Activated CD4-positive, alpha-beta memory T cell treated with anti-CD3 and anti-CD28 coated beads for 36 hours (primary cell): ENCODE measurements around the gene EPB41L4B. TPM values are rescaled to one million over a fixed set of nuclear protein-coding genes. Genes with fewer than 3 reads are reported as not detected.

Source experiments
- CTCF ChIA-PET: fragments of 350-600 bp; sonication (Branson Sonifier 250); formaldehyde crosslinking; loops from one replicate; lab custom pipeline; 2021; ENCODE audit warnings: antibody characterized with exemption, inconsistent platforms; lab: Charles Lee
- POLR2A ChIA-PET: fragments of 350-600 bp; sonication (Branson Sonifier 250); formaldehyde crosslinking; loops from one replicate; lab custom pipeline; 2021; ENCODE audit warnings: antibody characterized with exemption; lab: Charles Lee
- DNase-seq: peaks from one replicate; pipeline ENCODE4 v3.0.0-alpha.2; 2020
- H3K27ac Mint-ChIP-seq: one replicate; pipeline ENCODE4 v1.8.0; 2021; ENCODE audit warnings: mixed read lengths
- H3K27me3 Mint-ChIP-seq: one replicate; pipeline ENCODE4 v1.8.0; 2021; ENCODE audit warnings: mixed read lengths
- H3K36me3 Mint-ChIP-seq: one replicate; pipeline ENCODE4 v1.8.0; 2021; ENCODE audit warnings: mixed read lengths
- H3K4me1 Mint-ChIP-seq: one replicate; pipeline ENCODE4 v1.8.0; 2021; ENCODE audit warnings: low read depth, mixed read lengths
- H3K4me3 Mint-ChIP-seq: one replicate; pipeline ENCODE4 v1.8.0; 2021; ENCODE audit warnings: mild to moderate bottlenecking, mixed read lengths
- H3K9me3 Mint-ChIP-seq: one replicate; pipeline ENCODE4 v1.8.0; 2021; ENCODE audit warnings: mixed read lengths
- intact Hi-C: fragments of 100-400 bp; cut with micrococcal nuclease; formaldehyde crosslinking; loops from one replicate; pipeline ENCODE4 v1.15.1; 2023
- total RNA-seq, 2 experiments: library from RNA; stranded (reverse); gene quantifications; one replicate each; pipeline ENCODE4 v1.2.3, GENCODE V29; 2021

Gene EPB41L4B
- total RNA-seq, 2 experiments from 2014 or later = 0.17 to 0.21 TPM

DNA sequence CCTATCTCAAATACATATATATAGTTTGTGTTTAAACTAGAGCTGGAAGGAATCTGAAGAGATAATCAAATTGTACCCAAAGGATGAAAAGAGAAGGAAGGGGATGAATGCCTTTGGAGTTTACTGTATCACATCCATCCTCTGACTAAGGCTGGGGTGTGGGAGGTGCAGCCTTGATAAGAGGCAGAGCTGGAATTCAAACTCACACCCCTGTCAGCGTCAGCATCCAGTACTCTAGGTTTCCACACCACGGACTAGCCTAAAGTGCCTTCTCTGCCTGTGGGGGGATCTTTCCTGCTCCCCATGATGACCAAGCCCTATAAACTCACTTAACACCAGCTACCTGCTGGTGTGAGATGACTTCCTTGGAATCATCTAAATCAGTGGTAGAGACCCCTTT, 48.1 kb downstream of the EPB41L4B start:
- Mint-ChIP-seq H3K36me3 (no peaks in the 10 kb centered on the region), H3K27ac (no peak overlapping the region), H3K9me3 (no peaks in the 10 kb centered on the region), H3K4me3 (no peak overlapping the region), H3K4me1 (no peaks in the 10 kb centered on the region), H3K27me3 (peaks cover 6% of the 10 kb centered on the region)
- CTCF ChIA-PET = no interaction called here
- POLR2A ChIA-PET = no interaction called here
- intact Hi-C loops = no loop called here
- DNase-seq = no peak

DNA sequence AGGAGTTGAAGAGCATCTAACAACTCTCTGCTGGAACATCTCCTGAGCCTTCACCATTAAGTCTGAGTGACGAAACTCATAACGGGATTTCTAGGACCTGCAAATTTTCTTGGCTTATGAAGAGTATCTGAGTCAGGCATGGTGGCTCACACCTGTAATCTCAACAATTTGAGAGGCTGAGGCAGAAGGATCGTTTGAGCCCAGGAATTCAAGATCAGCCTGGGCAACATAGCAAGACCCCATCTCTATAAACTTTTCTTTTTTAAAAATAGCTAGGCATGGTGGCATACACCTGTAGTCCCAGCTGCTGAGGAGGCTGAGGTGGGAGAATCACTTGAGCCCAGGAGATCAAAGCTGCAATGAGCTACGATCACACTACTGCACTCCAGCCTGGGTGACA, 48.8 kb downstream of the EPB41L4B start:
- Mint-ChIP-seq H3K27ac (no peak overlapping the region), H3K4me1 (no peaks in the 10 kb centered on the region), H3K9me3 (no peaks in the 10 kb centered on the region), H3K27me3 (peaks cover 2% of the 10 kb centered on the region), H3K36me3 (no peaks in the 10 kb centered on the region), H3K4me3 (no peak overlapping the region)
- intact Hi-C loops = no loop called here
- ChIA-PET CTCF (no interaction called here), POLR2A (no interaction called here)
- no peak for DNase-seq

DNA sequence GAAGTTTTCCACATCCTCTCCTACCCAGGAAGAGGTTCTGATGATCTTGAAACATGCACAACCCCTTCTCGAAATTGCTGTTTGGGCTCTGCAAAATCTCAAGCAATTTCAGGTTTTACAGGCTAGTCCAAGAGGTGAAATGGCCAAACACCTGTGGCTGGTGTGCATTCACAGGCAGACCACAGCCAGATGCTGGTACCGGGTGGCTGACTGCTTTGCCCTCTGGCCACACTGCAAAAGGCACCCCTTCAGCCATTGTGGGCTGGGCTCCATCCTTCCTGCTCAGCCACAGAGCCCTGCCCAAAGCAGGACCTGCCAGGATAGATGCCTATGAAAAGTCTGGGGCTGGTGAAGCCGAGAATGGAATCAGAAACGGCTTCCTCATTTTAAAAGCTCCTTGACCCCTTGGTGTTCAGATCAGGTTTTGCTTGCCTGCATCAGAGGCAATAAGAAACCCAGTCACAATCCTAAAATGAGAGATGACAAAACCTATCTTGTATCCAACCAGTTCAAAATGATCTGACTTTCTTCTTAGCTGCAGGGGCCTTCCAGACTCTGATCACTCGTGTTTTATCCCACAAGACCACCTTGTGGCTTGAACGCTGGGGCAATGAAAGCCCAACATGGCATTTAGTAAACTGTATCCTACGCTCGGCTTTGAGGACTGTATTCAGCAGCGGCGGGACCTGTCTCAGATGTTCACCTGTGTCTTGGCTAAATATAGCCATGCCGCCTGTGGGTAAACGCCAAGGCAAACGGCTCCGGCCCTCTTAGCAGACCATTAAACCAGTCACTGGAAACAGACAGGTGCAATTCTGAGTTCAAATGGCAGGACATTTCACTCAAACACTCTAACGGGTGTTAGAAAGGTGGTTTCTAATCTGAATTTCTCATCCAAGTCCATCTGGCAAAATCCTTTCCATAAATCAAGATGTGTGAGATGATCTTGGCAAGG, 49.6 kb downstream of the EPB41L4B start:
- H3K4me1 Mint-ChIP-seq = no peaks in the 10 kb centered on the region
- ChIA-PET CTCF (no interaction called here), POLR2A (no interaction called here)
- no peaks in the 10 kb centered on the region for H3K9me3 Mint-ChIP-seq
- H3K4me3 Mint-ChIP-seq = no peak overlapping the region
- DNase-seq = no peak
- no peak overlapping the region for H3K27ac Mint-ChIP-seq
- intact Hi-C loops = no loop called here
- H3K27me3 Mint-ChIP-seq = peaks cover 2% of the 10 kb centered on the region
- H3K36me3 Mint-ChIP-seq = no peaks in the 10 kb centered on the region

DNA sequence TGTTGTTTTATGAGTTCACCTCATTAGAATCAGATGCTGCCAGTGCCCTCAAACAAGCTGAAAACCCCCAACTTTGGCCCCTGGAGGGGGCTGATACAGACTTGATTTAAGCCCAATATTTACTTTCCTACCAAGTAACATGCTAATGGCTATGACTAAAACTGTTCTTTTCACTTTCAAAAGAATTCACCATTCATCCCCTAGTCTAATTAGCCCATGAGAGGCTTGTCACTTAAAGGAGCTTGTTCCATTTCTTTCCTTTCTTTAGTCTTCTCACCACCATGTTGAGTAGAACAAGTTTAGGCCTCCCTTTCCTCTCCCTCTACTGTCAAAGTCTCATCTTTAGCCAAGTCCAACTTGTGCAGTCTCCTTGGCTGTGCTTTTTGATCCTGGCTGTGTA, 50.4 kb downstream of the EPB41L4B start:
- H3K4me3 Mint-ChIP-seq = no peak overlapping the region
- no peak for DNase-seq
- intact Hi-C loops = no loop called here
- CTCF ChIA-PET = no interaction called here
- H3K27ac Mint-ChIP-seq = no peak overlapping the region
- H3K9me3 Mint-ChIP-seq = no peaks in the 10 kb centered on the region
- POLR2A ChIA-PET = no interaction called here
- no peaks in the 10 kb centered on the region for H3K27me3 Mint-ChIP-seq
- H3K4me1 Mint-ChIP-seq = no peaks in the 10 kb centered on the region
- no peaks in the 10 kb centered on the region for H3K36me3 Mint-ChIP-seq

DNA sequence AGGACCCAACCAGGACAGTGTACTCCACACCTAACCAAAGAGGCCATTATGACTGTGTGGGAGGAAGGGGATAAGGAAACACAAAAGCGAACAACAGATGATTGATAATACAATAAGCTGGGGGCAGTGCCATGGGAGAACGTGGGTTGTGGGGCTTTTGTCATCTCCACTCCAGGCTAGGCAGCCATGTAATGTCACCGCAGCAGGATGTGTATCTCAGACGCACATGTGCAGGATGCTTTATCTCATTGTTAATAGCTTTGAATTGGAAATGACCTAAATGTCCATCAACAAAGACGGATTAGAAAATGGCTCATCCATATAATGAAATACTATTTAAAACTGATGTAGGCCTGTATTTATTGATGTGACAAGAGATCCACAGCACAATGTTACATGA, 51.0 kb downstream of the EPB41L4B start:
- H3K9me3 Mint-ChIP-seq = no peaks in the 10 kb centered on the region
- CTCF ChIA-PET = no interaction called here

DNA sequence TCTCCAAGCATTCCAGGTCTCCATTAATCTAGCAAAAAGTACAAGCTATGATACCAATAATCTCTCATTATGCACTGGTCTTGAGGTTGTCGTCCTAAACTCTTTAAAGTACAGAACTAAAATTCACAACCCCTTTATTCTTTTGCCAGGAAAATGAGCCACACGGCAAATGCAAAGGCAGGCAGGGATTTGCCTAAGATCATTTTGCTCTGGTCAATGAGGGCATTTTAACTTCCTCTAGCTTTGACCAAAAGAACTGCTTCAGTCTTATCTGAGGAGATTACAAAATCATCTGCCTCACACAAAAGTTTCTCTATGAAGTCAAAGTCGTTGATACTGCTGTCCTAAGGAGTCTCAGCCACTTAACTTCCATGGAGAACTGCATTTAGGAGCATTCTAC, 51.8 kb downstream of the EPB41L4B start:
- ChIA-PET CTCF (no interaction called here), POLR2A (no interaction called here)
- Mint-ChIP-seq H3K27me3 (no peaks in the 10 kb centered on the region), H3K4me1 (no peaks in the 10 kb centered on the region), H3K36me3 (no peaks in the 10 kb centered on the region), H3K27ac (no peak overlapping the region), H3K4me3 (no peak overlapping the region), H3K9me3 (no peaks in the 10 kb centered on the region)
- DNase-seq = no peak
- intact Hi-C loops = no loop called here

More for the DNA sequence above, 51.0 kb downstream of the EPB41L4B start:
- Mint-ChIP-seq H3K36me3 (no peaks in the 10 kb centered on the region), H3K27ac (no peak overlapping the region), H3K4me3 (no peak overlapping the region), H3K27me3 (no peaks in the 10 kb centered on the region), H3K4me1 (no peaks in the 10 kb centered on the region)
- DNase-seq = no peak
- POLR2A ChIA-PET = no interaction called here
- intact Hi-C loops = no loop called here

DNA sequence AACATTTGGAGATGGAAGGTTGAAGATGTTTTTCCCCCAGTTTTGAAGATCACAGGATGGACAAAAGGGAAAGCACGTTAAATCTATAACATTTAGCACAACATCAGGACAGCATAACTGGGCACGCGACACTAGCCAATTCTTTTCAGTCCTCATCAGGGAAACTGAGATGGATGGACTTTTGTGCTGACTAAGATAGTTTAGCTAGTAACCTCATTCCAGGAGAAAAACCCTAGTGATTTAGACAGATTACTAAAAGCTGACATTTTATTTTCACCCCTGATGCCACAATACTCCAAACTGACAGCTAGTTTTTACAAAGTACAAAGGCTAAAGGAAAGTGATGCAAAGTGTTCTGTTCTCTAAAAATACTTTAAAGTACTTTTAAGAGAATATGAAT, 53.3 kb downstream of the EPB41L4B start:
- Mint-ChIP-seq H3K36me3 (no peaks in the 10 kb centered on the region), H3K4me3 (no peak overlapping the region), H3K27me3 (no peaks in the 10 kb centered on the region), H3K27ac (no peak overlapping the region), H3K4me1 (no peaks in the 10 kb centered on the region), H3K9me3 (no peaks in the 10 kb centered on the region)
- intact Hi-C loops = no loop called here
- POLR2A ChIA-PET = no interaction called here
- no peak for DNase-seq
- CTCF ChIA-PET = no interaction called here

DNA sequence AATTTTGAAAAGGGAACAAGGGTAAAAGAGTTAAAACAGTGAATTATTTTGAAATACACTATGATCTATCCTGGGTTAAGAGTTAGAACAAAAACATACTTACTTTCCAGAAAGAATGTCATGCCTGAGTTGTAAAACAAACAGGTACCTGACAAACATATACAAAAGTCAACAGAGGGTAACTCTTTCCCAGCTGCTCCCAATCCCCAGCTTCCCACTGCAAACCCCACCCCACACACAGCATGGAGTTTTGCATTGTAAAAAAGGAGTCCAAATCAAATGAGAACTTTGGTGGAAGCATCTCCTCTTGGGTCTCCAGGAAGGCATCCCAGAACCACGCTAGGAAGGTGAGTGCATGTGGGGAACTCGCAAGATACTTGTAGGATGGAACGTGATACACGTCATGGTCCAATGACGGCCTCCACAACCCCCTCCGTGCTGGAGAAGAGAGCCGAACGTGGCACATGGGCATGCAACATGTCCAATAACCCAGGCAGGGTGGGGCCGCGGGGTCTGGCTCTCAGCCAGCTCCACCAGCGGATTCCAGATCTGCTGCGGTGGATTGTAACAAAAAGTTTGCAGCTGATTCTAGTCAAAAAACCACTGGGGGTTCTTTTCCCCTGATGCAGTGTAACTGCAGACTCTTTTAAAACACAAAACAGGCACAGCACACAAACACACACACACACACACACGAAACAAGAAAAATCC, 55.8 kb downstream of the EPB41L4B start:
- CTCF ChIA-PET = no interaction called here

DNA sequence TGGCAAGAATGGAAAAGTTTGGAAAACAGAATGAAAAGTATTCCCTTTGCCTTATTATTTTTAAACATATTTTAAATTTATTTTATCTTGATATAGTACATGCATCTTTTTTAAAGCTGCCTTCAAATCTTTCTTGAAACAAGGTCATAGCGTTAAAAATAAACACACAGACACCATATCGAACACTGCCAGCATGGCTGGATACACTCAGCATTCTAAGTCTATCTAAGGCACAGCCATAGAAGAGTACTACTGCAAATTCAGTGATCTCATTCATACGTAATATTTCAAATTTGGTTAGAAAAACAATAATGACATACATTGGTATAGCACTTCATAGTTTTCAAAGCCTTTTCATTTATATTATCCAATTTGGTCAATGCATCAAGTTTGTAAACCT, 57.5 kb downstream of the EPB41L4B start:
- no peaks in the 10 kb centered on the region for H3K27me3 Mint-ChIP-seq
- POLR2A ChIA-PET = no interaction called here

More for the DNA sequence above, 55.8 kb downstream of the EPB41L4B start:
- Mint-ChIP-seq H3K27me3 (no peaks in the 10 kb centered on the region), H3K27ac (no peak overlapping the region), H3K36me3 (no peaks in the 10 kb centered on the region), H3K4me3 (no peak overlapping the region), H3K9me3 (no peaks in the 10 kb centered on the region), H3K4me1 (no peaks in the 10 kb centered on the region)
- DNase-seq = no peak
- POLR2A ChIA-PET = no interaction called here
- intact Hi-C loops = no loop called here

DNA sequence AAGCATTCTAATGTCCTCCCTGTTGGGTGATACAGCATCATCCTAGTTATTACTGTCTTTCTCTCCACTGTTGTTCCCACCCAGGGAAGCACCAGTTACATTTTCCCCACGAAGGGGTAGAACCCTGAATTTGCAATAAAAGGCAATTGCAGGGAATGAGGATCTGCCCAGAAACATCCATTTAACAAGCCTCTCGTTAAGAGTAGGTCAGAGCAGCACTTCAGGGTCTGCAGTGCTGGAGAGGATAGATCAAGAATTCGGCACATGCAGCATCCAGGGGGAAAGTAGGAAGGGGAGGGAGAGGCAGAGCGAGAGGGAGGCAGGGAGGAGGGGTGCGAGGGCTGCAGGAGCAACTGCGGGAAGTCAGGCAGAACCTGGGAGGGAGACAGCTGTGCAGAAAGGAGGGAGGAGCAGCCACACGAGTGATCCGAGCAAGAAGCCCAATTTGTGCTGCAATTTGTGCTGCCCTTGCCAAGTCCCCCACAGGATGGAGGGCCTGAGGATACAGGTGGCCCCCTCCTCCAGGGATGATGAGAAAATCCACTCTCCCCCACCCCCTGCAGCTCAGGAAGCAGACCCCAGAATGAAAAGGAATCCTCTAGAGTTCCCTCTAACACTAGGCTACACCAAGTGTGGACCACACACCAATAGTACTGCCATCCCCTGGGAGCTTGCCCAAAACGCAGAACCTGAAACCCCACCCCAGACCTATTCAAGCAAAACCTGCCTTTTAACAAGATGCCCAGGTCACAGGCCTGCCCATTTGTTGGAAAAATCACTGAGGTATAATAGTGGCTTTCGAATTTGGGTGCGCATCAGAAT, 62.2 kb downstream of the EPB41L4B start:
- Mint-ChIP-seq H3K9me3 (no peaks in the 10 kb centered on the region), H3K4me1 (no peaks in the 10 kb centered on the region), H3K27me3 (no peaks in the 10 kb centered on the region), H3K27ac (no peak overlapping the region), H3K4me3 (no peak overlapping the region), H3K36me3 (no peaks in the 10 kb centered on the region)
- DNase-seq = no peak
- intact Hi-C loops = no loop called here
- CTCF ChIA-PET = no interaction called here
- POLR2A ChIA-PET = no interaction called here

More for the DNA sequence above, 57.5 kb downstream of the EPB41L4B start:
- Mint-ChIP-seq H3K27ac (no peak overlapping the region), H3K36me3 (no peaks in the 10 kb centered on the region), H3K4me1 (no peaks in the 10 kb centered on the region), H3K4me3 (no peak overlapping the region), H3K9me3 (no peaks in the 10 kb centered on the region)
- DNase-seq = no peak
- CTCF ChIA-PET = no interaction called here
- intact Hi-C loops = no loop called here

DNA sequence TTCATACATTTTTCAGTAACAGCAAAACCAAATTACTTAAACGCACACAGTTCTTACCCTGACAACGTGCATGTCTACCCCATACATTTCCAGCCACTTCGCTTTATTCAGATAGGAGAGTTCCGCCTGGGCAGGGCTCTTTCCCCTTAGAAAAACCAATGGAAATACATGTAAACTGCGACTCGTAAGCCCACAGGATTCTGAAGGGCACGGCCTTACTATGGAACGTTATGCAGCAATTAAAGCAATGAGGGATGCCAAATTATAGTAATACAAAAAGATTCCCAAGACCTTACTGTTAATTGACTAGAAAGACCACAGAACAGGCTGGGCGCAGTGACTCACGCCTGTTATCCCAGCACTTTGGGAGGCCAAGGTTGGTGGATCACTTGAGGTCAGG, 64.5 kb downstream of the EPB41L4B start:
- H3K9me3 Mint-ChIP-seq = no peaks in the 10 kb centered on the region
- POLR2A ChIA-PET = no interaction called here
- H3K36me3 Mint-ChIP-seq = no peaks in the 10 kb centered on the region
- CTCF ChIA-PET = no interaction called here
- intact Hi-C loops = no loop called here
- no peak for DNase-seq
- H3K27me3 Mint-ChIP-seq = no peaks in the 10 kb centered on the region
- H3K4me1 Mint-ChIP-seq = no peaks in the 10 kb centered on the region
- H3K4me3 Mint-ChIP-seq = no peak overlapping the region
- no peak overlapping the region for H3K27ac Mint-ChIP-seq

DNA sequence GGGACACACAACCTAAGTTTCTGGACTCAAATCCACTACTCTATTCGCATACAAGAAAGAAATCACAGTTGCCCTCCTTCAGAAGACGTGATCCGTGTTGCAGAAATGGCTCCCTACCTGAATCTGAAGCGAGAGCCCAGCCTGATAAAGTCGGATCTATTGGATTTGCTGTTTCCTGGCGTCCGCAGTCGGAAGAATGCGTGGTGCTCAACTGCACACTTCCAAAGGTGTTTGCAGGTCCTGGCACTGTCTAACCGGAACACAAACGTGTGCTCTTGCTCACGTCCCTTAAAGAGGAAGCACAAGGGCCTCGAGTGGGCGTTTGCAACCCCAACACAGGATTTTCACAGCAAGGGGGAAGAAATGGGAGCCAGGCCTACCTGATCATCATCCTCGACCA, 65.5 kb downstream of the EPB41L4B start:
- Mint-ChIP-seq H3K9me3 (no peaks in the 10 kb centered on the region), H3K4me1 (no peaks in the 10 kb centered on the region), H3K27ac (no peak overlapping the region), H3K36me3 (no peaks in the 10 kb centered on the region), H3K4me3 (no peak overlapping the region), H3K27me3 (no peaks in the 10 kb centered on the region)
- POLR2A ChIA-PET = no interaction called here
- intact Hi-C loops = no loop called here
- CTCF ChIA-PET = no interaction called here
- no peak for DNase-seq
